Type B pancreatic cell (in vitro differentiated cells): ENCODE measurements around the gene CAMKK1. TPM values are rescaled to one million over a fixed set of nuclear protein-coding genes. Genes with fewer than 3 reads are reported as not detected.

ENCODE experiments used
- DNase-seq: peaks from one replicate; pipeline ENCODE4 v3.0.0; 2021; ENCODE audit warnings: mixed read lengths; ENCODE audit not compliant: unreplicated experiment; ENCODE audit errors: extremely low spot score
- H3K27ac Mint-ChIP-seq: 2 replicates; pipeline ENCODE4 v1.8.0; 2021; ENCODE audit warnings: mild to moderate bottlenecking, mixed read lengths
- H3K27me3 Mint-ChIP-seq: 2 replicates; pipeline ENCODE4 v1.8.0; 2021; ENCODE audit warnings: mixed read lengths
- H3K36me3 Mint-ChIP-seq: 2 replicates; pipeline ENCODE4 v1.8.0; 2021; ENCODE audit warnings: mixed read lengths
- H3K4me1 Mint-ChIP-seq: one replicate; pipeline ENCODE4 v1.8.0; 2021; ENCODE audit warnings: mixed read lengths; ENCODE audit not compliant: unreplicated experiment
- H3K4me3 Mint-ChIP-seq: 2 replicates; pipeline ENCODE4 v1.8.0; 2021; ENCODE audit warnings: mild to moderate bottlenecking, mixed read lengths
- H3K9me3 Mint-ChIP-seq: 2 replicates; pipeline ENCODE4 v1.8.0; 2021; ENCODE audit warnings: mixed read lengths
- total RNA-seq: library from RNA; stranded (reverse); gene quantifications from 2 replicates; pipeline ENCODE4 v1.2.1, GENCODE V29; 2021; ENCODE audit warnings: low replicate concordance
- TF ChIP-seq, protein P1 (sequence below): fragments of 200-600 bp; sonication (generic); conservative IDR thresholded peaks from 2 replicates; pipeline ENCODE4 v1.5.0; 2021; ENCODE audit warnings: antibody characterized with exemption, mild to moderate bottlenecking

Gene CAMKK1
- total RNA-seq, 1 donor from 2014 or later = 2.7 TPM

GRCh38 chr17:3870871-3871306, 22.0 kb downstream of the CAMKK1 start:
- DNase-seq = no peak
- TF ChIP-seq, protein P1, sequence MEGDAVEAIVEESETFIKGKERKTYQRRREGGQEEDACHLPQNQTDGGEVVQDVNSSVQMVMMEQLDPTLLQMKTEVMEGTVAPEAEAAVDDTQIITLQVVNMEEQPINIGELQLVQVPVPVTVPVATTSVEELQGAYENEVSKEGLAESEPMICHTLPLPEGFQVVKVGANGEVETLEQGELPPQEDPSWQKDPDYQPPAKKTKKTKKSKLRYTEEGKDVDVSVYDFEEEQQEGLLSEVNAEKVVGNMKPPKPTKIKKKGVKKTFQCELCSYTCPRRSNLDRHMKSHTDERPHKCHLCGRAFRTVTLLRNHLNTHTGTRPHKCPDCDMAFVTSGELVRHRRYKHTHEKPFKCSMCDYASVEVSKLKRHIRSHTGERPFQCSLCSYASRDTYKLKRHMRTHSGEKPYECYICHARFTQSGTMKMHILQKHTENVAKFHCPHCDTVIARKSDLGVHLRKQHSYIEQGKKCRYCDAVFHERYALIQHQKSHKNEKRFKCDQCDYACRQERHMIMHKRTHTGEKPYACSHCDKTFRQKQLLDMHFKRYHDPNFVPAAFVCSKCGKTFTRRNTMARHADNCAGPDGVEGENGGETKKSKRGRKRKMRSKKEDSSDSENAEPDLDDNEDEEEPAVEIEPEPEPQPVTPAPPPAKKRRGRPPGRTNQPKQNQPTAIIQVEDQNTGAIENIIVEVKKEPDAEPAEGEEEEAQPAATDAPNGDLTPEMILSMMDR = no peak
- H3K36me3 Mint-ChIP-seq = no peaks in the 10 kb centered on the region
- H3K4me1 Mint-ChIP-seq = no peaks in the 10 kb centered on the region
- H3K27me3 Mint-ChIP-seq = no peaks in the 10 kb centered on the region
- H3K4me3 Mint-ChIP-seq = no peak overlapping the region
- H3K27ac Mint-ChIP-seq = no peak overlapping the region
- H3K9me3 Mint-ChIP-seq = no peaks in the 10 kb centered on the region

DNA sequence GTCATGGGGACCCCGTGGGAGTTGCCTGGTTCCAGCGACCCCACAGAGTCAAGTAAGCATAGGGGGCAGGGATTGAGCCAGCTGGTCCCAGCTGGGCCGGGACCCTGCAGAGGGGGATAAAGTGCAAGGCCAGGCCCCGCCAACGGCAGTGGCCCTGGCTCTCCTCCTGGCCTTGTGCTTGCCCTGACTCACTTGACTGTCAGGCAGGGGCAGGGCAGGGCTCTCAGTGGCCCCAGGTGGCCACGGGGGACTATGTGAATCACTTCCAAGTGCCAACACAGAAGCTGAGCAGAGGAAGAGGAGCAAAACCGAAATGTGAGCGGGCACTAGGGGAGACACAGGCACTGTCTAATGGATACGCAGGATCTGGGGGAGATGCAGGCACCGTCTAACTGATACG, 25.2 kb downstream of the CAMKK1 start:
- no peaks in the 10 kb centered on the region for H3K27me3 Mint-ChIP-seq
- no peaks in the 10 kb centered on the region for H3K4me1 Mint-ChIP-seq
- TF ChIP-seq, protein P1 = no peak
- H3K27ac Mint-ChIP-seq = no peak overlapping the region
- H3K4me3 Mint-ChIP-seq = no peak overlapping the region
- no peaks in the 10 kb centered on the region for H3K9me3 Mint-ChIP-seq
- no peak for DNase-seq
- H3K36me3 Mint-ChIP-seq = no peaks in the 10 kb centered on the region

DNA sequence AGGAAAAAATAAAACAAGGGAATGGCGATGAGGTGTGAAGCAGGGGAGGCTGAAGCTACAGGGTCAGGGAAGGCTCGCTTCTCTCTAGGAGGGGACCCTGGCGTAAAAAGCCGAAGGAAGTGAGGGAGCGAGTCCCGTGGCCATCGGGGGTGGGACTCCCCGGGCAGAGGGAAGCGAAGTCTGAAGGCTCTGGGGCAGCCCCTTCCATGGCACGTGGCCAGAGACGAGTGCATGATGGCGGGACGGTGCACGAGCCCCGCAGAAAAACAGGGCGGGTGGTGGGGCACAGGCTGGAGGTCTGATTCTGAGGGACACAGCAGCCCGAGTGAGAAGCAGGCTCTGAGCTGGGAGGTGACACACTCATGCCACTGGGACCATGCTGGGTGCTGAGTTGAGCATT, 25.7 kb downstream of the CAMKK1 start:
- H3K9me3 Mint-ChIP-seq = no peaks in the 10 kb centered on the region
- TF ChIP-seq, protein P1 = no peak
- DNase-seq = no peak
- H3K4me3 Mint-ChIP-seq = no peak overlapping the region
- H3K27ac Mint-ChIP-seq = no peak overlapping the region
- H3K27me3 Mint-ChIP-seq = no peaks in the 10 kb centered on the region
- no peaks in the 10 kb centered on the region for H3K4me1 Mint-ChIP-seq
- H3K36me3 Mint-ChIP-seq = no peaks in the 10 kb centered on the region

DNA sequence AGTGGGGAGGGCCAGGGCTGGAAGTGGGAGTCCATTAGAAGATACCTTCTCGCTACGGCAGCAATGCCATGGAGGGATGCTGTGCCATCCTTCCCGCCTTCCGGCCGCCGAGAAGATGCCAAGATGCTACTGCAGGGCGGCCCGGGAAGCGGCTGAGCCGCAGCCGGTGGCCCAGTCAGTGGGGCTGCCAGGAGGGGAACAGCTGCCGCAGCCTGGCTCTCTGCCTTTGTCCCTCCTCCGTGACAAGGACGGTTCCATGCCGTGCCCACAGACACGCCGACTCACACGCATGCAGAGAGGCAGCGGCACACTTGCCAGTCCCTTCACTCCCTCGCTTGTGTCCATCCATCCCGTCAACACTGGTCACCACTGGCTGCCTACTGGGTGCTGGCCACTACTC, 26.6 kb downstream of the CAMKK1 start:
- TF ChIP-seq, protein P1 = no peak
- no peak for DNase-seq
- H3K27me3 Mint-ChIP-seq = no peaks in the 10 kb centered on the region

GRCh38 chr17:3865176-3865575, 27.7 kb downstream of the CAMKK1 start:
- Mint-ChIP-seq H3K4me3 (no peak overlapping the region), H3K27ac (no peak overlapping the region), H3K9me3 (no peaks in the 10 kb centered on the region), H3K36me3 (no peaks in the 10 kb centered on the region), H3K27me3 (no peaks in the 10 kb centered on the region), H3K4me1 (no peaks in the 10 kb centered on the region)
- TF ChIP-seq, protein P1 = no peak
- DNase-seq = no peak

More for the DNA sequence above, 26.6 kb downstream of the CAMKK1 start:
- no peaks in the 10 kb centered on the region for H3K36me3 Mint-ChIP-seq
- no peaks in the 10 kb centered on the region for H3K9me3 Mint-ChIP-seq
- no peak overlapping the region for H3K4me3 Mint-ChIP-seq
- H3K4me1 Mint-ChIP-seq = no peaks in the 10 kb centered on the region
- H3K27ac Mint-ChIP-seq = no peak overlapping the region

GRCh38 chr17:3864534-3864933, 28.3 kb downstream of the CAMKK1 start:
- H3K4me3 Mint-ChIP-seq = no peak overlapping the region
- no peaks in the 10 kb centered on the region for H3K4me1 Mint-ChIP-seq
- H3K9me3 Mint-ChIP-seq = no peaks in the 10 kb centered on the region
- no peaks in the 10 kb centered on the region for H3K36me3 Mint-ChIP-seq
- no peaks in the 10 kb centered on the region for H3K27me3 Mint-ChIP-seq
- TF ChIP-seq, protein P1 = no peak
- no peak for DNase-seq
- H3K27ac Mint-ChIP-seq = no peak overlapping the region
